Left colon (tissue), 2 donors: ENCODE measurements around the gene LGALS9B. TPM values are rescaled to one million over a fixed set of nuclear protein-coding genes. Genes with fewer than 3 reads are reported as not detected.
"Not testable (repeated sequence)": the region's sequence is repeated elsewhere in the genome, so short reads cannot be mapped to it uniquely, and the experiment has no call there.

Experiments used
- ATAC-seq: fragments of 200-7000 bp; cut with Tn5 transposase; one replicate; pipeline ENCODE4 v1.9.1; 2020; ENCODE audit warnings: mild to moderate bottlenecking, moderate library complexity
- DNase-seq, 2 donors: peaks; one replicate each; pipeline ENCODE4 v3.0.0-alpha.2; 2020
- intact Hi-C, 2 donors: fragments of 100-400 bp; cut with DNase I in 1 of 2; cut with micrococcal nuclease in 1 of 2; formaldehyde crosslinking; loops; one replicate each; pipeline versions ENCODE4 v1.11.2 to v1.14.0; 2022; cut with DNase I, micrococcal nuclease
- long read RNA-seq: library from polyadenylated mRNA; unstranded; transcript quantifications from one replicate; pipeline ENCODE4 v2.0.0, GENCODE V29; 2021
- total RNA-seq, 2 donors: library from RNA; stranded (reverse); fragmentation: NEBNext Ultra II Directional; extraction: Animal tissue kit (Norgen Biotek cat#: 25700); gene quantifications; one replicate each; pipeline ENCODE4 v1.2.1, GENCODE V29; 2021
- donor health status: DM: no; HTN: no; CAD: no.
- donor health status: DM: yes; HTN: yes; CAD: no.

LGALS9B gene
- 10 to 100 TPM; 35.5 to 46.2 TPM for total RNA-seq
- long read RNA-seq, partial matches to known transcripts, result 2 of 5 reads
- long read RNA-seq, other reads (novel, unspliced or antisense), result 2 of 5 reads

GRCh38 chr17:20467447-20467846 lies at the start of gene LGALS9B:
Gene LGALS9B, minus strand, starts transcription at chr17:20467539. Its CDS starts 69 bp downstream, at chr17:20467470.
- DNase-seq, intact Hi-C loops: not testable (repeated sequence)
- ATAC-seq, result peak; percentile 82

DNA sequence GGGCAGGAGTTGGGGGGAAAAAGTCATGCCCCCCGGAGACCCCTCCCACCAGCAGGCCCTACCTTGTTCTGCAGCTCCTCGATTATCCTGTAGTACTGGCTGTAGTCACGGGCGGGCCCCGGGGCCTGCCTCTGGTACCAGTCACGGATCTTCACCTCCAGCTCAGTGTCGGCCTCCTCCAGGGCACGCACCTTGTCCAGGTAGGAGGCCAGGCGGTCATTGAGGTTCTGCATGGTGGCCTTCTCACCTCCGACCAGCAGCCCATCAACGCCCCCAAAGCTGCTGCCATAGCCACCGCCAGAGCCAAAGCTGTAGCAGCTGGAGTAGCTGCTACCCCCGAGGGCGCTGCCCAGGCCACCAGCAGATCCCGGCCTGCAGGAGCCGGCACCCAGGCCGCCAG lies 49.6 kb upstream of the LGALS9B start:
- ATAC-seq, intact Hi-C loops, DNase-seq: not testable (repeated sequence)

GRCh38 chr17:20515099-20515498 lies 47.8 kb upstream of the LGALS9B start:
- DNase-seq, intact Hi-C loops, ATAC-seq: not testable (repeated sequence)

DNA sequence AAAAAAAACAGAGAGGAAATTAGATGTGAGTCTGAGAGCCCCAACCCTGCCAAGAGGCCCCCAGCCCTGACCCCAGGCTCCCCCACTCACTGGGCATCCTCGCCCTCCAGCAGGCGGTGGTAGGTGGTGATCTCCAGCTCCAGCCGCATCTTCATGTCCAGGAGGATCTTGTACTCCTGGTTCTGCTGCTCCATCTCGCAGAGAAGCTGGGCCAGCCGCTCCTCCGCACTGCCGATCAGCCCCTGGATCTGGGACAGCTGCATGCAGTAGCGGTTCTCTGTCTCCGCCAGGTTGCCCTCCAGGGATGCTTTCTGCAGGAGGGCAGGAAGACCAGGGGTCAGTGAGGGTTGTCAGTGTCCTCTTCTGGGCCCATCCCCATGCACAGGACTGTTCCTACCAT lies 46.2 kb upstream of the LGALS9B start:
- ATAC-seq, DNase-seq, intact Hi-C loops: not testable (repeated sequence)

- DNase-seq, ATAC-seq, intact Hi-C loops: not testable (repeated sequence)
Measured at GRCh38 chr17:20512378-20512777, 45.0 kb upstream of the LGALS9B start.

- ATAC-seq, intact Hi-C loops, DNase-seq: not testable (repeated sequence)
Measured at GRCh38 chr17:20511778-20512177, 44.4 kb upstream of the LGALS9B start.

- ATAC-seq, DNase-seq, intact Hi-C loops: not testable (repeated sequence)
Measured at GRCh38 chr17:20505333-20505732, 38.0 kb upstream of the LGALS9B start.

DNA sequence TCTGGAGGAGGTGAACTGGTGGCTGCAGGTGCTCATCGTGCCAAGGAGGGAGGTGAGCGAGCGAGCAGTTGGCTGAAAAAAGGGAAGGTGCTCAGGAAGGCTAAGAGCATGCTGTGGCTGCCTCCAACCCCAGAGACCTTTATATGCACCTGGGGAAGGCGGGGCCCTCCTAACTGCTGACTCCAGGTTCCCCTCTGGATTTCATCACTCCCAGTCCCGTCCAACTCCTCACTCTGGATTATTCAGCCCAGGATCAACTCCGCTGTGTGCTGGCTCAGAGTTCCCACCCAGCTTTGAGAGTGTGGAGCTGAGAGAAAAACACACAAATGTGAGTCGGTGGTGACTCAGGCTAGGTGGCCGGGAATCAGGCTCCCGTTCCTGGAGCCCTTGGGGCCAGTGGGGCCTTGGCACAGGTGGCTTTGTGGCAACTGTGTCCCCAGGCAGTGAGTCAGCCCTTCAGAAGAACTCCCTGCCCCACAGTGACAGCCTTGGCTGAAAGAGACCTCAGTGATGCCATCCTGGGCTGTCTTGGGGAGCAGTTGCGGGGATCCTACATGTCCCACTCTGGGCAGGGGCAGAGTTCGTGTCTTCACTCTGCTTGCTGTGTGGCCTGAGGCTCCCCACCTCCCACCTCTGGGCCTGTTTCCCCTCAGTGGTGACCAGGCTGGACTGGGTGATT lies 37.2 kb upstream of the LGALS9B start:
- DNase-seq, intact Hi-C loops, ATAC-seq: not testable (repeated sequence)

DNA sequence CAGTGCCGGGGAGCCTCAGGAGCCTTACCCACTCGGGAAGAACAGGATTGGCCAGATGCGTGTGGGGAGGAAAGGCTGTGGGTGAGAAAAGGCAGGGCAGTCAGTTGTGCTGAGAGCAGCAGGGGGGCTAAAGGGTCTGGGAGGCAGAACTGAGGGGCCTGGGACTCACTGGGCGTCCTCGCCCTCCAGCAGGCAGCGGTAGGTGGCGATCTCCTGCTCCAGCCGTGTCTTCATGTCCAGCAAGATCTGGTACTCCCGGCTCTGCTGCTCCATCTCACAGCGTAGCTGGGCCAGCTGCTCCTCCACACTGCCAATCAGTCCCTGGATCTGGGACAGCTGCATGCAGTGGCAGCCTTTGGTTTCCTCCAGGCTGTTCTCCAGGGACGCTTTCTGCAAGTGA lies 34.6 kb upstream of the LGALS9B start:
- ATAC-seq, DNase-seq, intact Hi-C loops: not testable (repeated sequence)

- ATAC-seq, DNase-seq, intact Hi-C loops: not testable (repeated sequence)
Measured at GRCh38 chr17:20500346-20500745, 33.0 kb upstream of the LGALS9B start.

DNA sequence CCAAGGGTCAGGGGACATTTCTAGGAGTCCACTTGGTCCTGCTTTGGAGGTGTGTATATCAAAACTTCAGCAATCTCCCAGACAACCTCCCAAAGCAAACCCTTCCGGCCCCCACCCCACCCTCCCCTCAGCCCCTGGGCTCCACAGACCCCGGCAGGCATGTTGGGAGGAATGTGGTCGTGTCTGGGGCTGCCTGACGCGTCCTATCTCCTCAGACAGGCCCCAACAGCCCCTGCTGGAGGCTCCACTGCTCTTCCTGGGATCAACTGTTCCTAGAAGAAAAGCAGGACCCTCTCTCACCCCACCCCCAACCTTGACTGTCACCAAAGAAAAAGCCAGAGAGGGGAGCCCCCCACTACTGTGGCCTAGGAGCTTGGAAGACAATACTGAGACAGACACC lies 28.1 kb upstream of the LGALS9B start:
- intact Hi-C loops, DNase-seq, ATAC-seq: not testable (repeated sequence)

- ATAC-seq, DNase-seq, intact Hi-C loops: not testable (repeated sequence)
Measured at GRCh38 chr17:20494735-20495134, 27.4 kb upstream of the LGALS9B start.

- ATAC-seq, intact Hi-C loops: not testable (repeated sequence)
Measured at GRCh38 chr17:20494147-20494546, 26.8 kb upstream of the LGALS9B start.

DNA sequence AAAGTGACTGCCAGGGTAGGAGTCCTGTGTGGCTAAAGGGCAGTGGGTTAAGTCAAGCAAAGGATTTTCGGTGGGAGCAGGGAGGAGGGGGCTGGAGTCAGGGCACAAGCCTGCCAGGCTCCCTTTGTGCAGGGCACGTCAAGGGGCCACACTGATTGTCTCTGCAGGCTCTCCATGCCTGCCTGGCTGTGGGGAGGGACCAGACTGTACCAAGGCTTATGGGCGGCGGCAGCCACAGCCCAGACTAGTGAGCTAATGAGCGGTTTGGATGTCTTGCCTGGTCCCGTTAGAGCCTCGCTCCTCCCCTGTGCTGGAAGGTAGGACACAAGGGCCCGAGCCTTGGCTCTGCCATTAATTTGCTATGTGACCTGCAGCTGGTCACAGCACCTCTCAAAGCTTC lies 25.6 kb upstream of the LGALS9B start:
- DNase-seq, intact Hi-C loops, ATAC-seq: not testable (repeated sequence)

More at GRCh38 chr17:20494147-20494546, 26.8 kb upstream of the LGALS9B start:
- not testable (repeated sequence) for DNase-seq

- ATAC-seq, result peak; percentile 100
- intact Hi-C loops, result not testable (repeated sequence)
Measured at GRCh38 chr17:20492099-20492498, 24.8 kb upstream of the LGALS9B start.

DNA sequence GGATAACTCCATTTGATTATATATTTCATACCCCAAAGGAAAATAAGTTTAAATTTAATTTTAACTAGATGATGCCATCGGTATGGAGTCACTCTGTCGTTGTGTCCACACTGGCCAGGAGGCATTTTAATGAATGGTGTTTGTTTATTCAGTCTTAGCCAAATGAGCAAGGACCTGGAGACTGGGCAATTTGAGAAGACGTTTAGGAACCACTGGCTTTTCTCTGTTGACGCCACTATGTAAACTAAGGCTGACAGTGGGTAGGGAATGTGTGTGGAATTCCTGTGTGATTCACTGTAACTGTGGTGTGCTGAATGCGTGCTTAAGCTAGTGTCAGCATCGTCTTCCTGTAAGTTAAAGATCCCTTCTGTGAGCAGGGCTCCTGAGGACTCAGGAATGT lies 17.6 kb upstream of the LGALS9B start:
- intact Hi-C loops, ATAC-seq, DNase-seq: not testable (repeated sequence)

More at GRCh38 chr17:20492099-20492498, 24.8 kb upstream of the LGALS9B start:
- not testable (repeated sequence) for DNase-seq

DNA sequence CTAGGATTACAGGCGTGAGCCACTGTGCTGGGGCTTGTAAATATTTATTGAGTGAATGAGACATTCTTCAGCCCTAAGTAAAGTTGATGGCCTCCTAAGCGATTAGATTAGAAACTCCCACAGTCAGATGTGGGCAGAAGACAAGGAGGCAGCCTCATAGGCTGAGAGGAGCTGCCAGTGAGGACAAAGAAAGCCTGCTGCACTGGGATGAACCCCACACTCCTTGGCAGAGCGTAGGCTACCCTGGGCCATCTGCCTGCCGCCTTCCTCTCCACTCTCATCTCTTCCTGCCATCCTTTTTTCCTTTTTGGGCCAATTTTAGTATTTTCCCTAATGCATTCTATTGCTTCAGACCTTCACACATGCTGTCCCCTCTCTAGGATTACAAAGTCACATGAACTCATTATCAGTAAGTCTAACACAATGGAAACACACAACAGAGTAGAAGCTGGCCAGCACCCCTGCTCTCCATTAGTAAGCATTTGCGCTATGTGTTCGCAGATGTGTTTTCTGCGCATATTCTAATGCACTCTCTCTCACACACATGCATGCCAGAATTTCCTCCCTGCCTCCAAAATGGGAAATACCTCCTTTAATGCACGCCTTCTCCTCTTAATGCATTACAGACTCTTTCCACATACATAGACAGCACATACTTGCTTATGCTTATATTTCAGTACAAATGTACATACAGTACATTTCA lies 12.7 kb upstream of the LGALS9B start:
- intact Hi-C loops, DNase-seq: not testable (repeated sequence)
- ATAC-seq, result peak; percentile 56

DNA sequence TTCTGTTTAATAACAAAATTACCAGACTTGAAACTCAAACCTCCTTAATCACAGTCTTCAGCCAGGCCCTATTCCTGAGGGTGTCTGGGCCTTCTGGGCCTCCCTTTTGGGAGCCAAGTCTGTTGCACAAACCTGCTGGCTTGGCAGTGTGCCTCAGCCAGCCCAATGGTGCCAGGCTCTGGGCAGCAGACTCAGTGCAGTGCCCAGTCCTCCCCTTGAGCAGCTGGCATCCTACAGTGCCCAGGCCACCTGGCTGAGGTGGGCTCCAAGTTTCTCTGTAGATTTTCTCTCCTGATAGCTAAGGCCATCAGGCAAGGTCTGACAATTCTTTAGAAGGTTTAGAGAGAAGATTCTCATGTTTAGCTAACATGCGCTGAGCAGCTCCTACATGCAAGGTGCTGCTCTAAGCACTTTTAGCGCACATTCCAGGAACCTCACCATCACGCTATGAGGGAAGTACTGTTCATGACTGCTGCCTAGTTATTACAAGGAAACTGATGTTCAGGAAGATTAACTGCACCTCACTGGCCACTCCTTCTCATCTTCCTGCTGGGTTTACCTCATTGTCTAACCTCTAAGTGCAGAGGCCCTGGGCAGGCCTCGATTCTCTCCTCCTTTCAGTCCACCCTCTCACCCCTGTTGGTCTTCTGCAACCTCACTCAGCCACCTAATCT lies 10.2 kb upstream of the LGALS9B start:
- intact Hi-C loops, DNase-seq: not testable (repeated sequence)
- ATAC-seq, result peak; percentile 43
